Nucleus accumbens (tissue), 56 donors: ENCODE results near the gene TSKU.
A peak's percentile ranks its signal among the peaks of the same experiment; 100 is the strongest.
"Not testable (repeated sequence)": the region's sequence is repeated elsewhere in the genome, so short reads cannot be mapped to it uniquely, and the experiment has no call there.

Experiments
- DNase-seq, 56 donors: peaks; one replicate each; lab custom pipeline; 2025; lab: John Stamatoyannopoulos, UW

TSKU gene

DNA sequence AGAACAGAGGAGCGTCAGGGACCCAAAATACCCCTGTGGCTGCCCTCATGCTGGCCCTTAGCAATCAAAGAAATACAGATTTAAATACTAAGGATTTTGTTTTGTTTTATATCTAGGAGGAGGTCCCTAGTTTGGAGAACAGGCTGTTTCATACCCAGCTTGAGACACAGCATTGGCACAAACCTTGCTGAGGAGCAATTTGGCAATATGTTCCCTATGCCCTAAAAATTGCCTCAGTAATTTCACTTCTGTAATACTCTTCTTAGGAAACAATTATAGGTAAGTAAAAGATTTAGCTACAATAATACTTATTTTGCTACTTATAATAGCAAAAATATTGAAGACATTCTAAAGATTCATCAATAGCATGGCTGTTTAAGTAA is 37.0 kb downstream of the TSKU start:
- DNase-seq = no peak

DNA sequence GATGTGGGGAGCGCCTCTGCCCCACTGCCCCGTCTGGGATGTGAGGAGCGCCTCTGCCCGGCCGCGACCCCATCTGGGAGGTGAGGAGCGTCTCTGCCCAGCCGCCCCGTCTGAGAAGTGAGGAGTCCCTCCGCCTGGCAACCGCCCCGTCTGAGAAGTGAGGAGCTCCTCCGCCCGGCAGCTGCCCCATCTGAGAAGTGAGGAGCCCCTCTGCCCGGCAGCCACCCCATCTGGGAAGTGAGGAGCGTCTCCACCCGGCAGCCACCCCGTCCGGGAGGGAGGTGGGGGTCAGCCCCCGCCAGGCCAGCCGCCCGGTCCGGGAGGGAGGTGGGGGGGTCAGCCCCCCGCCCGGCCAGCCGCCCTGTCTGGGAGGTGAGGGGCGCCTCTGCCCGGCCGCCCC is 38.2 kb downstream of the TSKU start:
- DNase-seq = not testable (repeated sequence)

DNA sequence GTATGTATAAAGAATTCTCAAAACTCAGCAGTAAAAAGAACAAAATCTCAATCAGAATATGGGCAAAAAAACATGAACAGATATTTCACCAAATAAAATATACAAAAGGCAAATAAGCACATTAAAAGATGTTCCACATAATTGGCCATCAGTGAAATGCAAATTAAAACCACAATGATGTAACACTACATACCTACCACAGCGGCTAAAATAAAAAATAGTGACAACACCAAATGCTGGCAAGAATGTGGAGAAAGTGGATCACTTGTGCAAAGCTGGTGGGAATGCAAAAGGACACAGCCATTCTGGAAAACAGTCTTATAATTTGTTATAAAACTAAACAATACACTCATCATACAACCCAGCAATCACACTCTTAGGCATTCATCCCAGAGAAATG is 39.2 kb downstream of the TSKU start:
- DNase-seq = no peak

DNA sequence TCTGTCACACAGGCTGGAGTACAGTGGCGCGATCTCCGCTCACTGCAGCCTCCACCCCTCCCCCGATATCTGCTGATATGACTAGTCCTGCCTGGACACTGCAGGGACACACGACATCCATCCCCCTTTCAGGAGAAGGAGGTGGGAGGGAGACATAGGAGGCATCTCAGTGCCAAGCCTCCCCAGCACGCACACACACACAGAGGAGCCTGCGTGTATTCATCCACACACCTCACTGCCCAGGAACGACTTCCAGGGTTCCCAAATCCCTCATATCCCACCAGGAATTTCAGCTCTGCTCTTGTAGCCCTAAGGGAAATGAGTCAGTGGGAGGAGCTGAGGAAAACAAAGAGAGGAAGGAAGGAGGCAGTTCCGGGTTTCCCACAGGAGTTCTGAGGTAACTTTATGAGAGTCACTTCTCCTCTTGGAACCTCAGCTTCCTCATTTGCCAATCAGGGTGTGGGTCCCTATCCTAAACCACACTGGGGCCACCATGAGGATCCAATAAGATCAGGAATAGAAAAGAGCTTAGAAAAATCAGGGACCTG is 40.4 kb downstream of the TSKU start:
- no peak for DNase-seq

DNA sequence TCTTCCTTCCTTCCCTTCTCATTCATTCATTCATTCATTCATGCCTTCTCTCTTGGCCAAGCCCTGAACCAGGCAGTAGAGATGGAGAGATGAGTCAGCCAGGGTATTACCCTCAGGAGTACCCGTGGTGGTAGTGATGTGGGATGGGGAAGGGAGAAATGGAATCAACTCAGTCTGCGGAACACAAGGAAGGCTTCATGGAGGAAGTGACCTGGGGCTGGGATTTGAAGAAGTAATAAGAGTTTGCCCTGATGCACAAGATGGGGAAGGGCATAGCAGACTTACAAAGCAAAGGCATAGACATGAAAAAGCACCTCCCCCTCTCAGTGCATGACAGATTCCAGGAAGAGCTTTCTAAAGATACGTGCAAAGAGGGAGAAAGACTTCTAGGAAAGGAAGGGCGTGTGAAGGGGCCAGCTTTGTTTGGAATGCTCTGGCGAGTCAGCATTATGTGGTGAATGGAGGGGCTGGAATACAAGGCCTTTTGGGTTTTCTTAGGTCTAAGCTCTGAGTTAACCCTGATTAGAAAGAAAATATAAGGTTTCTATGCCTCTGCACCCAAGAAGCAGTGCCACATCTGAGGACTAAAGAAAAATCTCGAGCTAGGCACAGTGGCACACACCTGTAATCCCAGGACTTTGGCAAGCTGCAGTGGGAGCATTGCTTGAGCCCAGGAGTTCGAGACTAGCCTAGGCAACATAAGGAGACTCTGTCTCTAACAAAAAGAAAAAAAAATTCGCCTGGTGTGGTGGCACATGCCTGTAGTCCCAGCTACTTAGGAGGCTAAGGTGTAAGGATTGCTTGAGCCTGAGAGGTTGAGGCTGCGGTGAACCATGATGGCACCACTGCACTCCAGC is 41.2 kb downstream of the TSKU start:
- DNase-seq = no peak

DNA sequence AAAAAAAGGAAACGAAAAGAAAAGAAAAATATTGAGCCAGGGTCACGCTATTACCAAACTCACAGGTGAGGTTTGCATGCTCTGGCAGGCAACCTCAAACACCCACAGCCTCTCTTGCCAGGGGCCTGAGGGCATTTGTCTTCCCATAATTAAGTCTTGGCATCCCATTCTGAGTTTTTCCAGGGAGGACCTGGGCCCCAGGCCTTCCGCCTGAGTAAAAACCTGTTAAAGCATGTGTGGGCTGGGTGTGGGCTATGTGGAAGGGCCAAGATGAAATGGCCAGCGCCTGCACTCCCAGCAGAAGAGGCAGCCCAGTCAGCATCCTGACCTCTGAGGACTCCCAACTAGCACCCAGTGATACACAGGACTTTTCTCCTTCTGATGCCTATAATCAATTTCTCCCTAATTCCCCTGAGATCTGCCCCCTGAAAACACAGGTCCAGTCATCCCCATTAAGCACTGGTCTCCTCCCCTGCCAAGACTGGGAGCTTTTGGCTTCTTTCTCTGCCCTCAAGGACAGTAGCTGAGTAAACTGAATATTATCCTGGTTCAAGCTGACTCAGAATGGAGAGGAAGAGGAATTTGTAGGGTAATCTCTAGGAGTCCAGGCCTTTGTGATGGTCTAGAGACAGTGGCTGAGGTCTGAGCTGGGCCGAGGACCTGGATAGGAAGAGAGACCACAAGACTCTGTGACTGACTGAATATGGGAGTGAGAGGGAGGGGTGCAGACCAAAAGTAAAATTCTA is 42.0 kb downstream of the TSKU start:
- DNase-seq = no peak

DNA sequence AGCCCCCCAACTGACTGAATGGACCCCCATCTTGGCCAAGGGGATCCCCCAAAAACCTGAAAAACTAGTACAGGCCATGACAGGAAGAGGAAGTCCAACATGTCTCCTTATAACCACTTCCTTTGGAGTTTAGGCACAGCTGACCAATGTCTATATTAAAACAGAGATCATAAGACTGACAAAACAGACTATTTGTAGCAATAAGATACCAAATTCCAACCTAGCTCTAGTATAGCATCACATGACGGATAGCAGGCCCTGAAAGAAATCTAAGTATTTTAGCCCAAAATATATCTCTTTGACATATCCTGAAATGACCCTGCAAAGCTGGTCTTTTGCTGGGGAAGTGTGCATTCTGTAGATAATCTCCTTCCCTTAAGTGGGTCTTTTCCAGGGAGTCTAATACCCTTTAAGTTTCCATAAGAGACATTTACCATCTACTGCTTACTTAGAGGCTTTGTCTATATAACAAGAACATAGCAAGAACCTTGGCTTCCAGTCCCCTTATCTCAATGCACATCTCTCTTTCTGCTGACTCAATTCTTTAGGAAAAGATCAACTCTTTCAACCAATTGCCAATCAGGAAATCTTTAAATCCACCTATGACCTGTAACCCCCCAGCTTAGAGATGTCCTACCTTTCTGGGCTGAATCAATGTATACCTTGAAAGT is 42.7 kb downstream of the TSKU start:
- no peak for DNase-seq

DNA sequence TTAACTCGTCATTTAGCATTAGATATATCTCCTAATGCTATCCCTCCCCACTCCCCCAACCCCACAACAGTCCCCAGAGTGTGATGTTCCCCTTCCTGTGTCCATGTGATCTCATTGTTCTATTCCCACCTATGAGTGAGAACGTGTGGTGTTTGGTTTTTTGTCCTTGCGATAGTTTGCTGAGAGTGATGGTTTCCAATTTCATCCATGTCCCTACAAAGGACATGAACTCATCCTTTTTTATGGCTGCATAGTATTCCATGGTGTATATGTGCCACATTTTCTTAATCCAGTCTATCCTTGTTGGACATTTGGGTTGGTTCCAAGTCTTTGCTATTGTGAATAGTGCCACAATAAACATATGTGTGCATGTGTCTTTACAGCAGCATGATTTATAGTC is 43.4 kb downstream of the TSKU start:
- not testable (repeated sequence) for DNase-seq

DNA sequence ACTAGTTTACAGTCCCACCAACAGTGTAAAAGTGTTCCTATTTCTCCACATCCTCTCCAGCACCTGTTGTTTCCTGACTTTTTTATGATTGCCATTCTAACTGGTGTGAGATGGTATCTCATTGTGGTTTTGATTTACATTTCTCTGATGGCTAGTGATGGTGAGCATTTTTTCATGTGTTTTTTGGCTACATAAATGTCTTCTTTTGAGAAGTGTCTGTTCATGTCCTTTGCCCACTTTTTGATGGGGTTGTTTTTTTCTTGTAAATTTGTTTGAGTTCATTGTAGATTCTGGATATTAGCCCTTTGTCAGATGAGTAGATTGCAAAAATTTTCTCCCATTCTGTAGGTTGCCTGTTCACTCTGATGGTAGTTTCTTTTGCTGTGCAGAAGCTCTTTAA is 43.8 kb downstream of the TSKU start:
- DNase-seq = not testable (repeated sequence)

DNA sequence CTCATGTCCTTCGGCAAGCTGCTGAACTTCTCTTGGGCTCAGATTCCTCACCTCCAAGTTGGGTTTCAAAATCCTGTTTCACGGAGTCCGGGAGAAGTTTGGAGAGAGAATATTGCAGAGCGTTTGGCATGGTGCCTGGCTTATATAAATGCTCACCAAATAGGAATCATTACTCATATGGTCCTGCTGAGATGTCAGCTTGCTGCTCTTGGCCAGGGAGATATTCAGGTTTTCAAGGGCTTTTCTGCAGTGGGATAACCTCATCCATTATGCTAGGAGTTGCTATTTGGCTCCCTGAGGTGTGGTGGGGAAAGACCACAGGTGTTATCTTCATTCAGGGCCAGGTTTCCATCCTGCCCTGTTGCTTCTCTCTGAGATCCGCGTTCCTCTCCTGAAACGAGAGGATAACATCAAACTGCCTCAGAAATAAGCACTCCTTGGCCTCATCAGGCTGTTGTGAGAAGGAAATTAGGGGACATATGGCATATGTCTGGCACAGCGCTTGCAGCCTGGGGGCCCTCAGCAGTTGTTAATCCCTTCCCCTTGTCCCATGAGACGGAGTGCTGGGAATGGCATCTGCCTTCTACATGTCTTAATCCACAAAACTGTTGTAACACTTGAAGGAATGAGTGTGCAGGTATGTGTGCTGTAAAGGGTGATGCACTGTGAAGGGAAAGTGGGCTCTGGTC is 47.6 kb downstream of the TSKU start:
- no peak for DNase-seq

DNA sequence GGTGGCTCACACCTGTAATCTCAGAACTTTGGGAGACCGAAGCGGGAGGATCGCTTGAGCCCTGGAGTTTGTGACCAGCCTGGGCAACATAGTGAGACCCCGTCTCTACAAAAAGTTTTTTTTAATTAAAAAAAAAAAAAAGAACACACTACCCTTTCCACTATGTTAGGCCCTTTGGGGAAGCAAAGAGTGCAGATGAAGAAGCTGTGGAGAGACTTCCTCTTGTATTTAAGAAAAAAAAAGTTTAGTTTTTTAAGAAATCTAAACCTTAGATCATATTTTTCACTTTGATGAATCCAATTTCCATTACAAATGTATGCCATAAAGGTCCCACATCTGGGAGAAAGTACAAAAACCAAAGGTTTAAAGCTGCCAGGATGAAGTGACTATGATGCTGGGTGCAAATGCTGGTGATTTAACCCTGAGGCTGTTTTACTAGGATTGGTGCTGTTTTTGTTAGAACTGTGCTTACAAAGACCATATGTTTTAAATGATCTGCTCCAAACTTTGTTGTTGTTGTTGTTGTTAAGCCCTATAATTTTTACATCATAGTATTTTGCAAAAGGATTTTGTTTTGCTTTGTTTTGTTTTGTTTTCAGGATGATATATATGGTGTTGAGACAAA is 48.6 kb downstream of the TSKU start:
- no peak for DNase-seq

DNA sequence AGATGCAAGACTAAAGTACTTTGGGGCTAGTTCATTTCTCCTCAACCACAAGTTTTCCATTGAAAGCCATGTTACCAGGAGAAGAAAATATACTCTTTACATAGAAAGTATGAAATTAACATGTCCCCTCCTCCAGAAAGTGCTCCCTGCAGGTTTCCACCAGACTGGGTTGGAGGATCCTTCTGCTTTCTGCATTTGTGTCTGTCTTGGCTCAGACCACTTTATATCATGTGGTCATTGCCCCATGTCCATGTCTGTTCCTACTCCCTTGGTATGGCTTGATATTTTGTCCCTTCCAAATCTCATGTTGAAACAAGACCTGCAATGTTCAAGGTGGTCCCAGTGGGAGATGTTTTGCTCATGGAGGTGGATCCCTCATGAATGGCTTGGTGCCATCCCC is 49.2 kb downstream of the TSKU start:
- no peak for DNase-seq

DNA sequence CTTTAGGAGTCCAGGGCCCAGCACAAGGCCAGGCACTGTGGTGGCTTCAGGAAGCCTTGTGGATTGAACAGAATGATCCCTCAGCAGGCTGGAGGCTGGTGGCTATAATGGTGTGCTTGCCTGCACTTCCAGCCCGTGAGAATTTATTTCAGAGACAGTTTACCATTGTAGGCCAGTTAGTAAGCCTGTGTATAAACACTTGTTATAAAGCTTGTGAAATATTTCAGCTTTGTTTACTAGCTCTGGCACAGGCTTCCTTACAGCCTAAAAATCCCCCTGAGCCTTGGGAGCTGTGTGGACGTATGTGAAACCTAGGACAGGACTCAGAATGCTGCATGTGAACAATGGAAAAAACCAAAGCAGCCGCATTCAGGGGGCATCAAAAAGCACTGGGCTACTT is 51.0 kb downstream of the TSKU start:
- no peak for DNase-seq

DNA sequence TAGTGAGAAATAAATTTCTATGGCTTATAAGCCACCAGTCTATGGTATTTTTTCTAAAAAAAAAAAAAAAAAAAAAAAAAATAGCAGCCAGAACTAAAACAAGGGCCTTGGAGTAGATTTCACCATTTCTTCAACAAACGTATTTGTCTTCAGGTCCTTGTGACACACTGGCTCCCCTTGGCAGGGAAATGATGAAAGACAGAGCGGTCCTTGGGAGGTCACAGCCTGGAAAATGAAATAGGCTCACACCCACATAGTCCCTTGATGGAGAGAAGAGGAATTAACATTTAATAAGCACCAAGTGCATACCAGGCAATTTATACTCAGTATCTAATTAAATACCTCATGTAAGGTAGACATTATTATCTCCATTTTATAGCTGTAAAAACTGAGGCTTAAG is 51.9 kb downstream of the TSKU start:
- no peak for DNase-seq

DNA sequence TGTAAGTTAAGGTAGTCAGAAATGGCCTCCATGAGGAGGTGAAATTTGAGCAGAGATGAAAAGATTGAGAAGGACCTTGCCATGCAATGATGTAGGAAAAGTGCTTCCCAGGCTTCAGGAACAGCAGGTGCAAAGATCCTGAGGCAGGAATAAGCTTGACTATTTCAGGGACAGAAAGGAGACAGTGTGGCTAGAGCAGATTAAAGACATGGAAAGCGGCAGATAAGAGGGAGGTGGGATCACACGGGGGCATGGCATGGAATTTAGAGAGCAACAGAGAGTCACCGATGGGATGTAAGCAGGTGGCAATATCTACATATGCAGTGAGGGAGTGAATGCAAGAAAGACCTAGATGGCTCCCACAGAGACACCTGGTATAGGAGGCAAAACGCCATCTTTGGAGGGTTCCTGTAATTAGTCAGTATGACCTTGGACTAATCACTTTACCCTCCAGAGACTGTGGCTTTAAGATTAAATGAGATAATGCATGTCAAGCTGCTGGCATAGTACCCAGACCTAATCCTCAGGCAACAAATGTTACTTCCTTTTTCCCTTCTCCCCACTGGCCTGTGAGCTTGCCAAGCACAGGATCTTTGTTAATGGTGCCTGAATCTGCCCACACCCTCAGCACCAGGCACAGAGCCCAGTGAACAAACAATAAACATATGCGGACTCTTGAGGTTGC is 52.9 kb downstream of the TSKU start:
- no peak for DNase-seq

DNA sequence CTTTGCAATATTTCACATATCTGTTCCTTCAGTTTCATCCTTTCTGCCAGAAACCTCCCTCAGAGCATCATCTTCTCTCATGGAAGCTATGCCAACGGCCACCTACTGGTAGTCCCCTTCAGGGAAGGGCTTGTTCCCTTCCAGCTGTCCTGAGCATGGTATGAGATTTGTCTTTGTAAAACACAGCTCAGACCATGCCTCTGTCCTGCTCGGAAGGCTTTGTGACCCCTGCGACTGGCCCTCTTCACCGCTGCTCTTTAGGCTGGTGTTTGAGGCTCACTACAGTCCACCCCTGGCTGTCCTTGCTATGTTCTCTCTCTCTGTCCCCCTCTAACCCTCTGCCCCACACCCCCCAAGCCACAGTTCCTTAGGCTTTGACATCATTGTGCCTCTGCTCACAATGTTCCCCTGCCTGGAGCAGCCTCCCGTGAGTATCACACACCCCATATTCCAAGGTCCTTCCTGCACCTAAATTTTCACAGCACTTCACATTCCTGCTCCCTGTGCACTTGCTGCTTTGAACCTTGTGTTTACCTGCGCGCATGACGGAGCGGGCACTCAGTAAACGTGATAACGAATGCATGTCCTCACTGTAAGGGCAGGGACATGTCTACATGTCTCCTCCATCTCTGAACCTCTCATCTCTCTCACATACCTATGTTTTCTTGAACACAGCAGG is 53.6 kb downstream of the TSKU start:
- DNase-seq = no peak

DNA sequence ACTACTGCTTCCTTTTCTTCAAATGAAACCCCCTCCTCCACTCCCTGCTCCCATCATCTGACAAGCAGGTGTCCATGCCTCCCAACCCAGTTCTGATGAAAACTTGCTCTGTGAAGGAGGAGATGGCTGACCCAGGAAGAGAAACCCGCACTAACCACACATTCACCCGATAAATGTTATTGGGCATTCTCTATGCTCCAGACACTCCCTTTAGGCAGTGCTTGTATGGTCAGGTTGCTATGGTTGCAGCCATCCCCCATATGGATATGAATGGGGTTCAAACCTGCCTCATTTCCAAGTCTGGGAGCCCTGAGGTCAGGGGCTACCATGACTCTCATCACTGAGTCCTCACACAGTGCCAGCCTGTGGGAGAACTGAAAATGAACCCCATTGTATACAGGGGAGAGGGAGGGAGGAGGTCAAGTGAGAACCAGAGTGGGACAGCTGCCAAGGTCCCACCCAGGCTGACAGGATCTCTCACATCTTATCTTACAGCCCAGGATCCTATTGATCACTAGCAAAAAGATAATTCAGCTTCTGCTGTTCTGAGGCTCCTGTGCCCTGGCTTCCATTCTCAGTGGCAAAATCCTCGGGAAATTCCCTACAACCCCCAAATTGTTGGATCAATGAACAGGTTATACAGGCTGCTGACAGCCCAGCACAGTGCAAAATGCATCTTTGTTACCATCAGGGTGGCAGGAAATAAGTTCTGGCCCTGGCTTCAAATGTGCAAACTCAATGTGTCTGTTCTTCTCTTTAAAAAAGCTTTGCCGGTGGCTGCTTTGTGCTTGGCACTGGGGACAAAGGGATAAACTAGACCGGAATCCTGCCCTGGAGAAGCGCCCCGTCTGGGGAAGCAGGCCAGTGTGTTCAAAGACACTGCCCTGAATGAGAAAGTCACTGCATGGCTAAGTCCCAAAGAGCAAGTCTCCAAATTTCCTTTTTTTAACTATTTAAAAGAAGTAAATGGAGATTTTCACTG is 54.8 kb downstream of the TSKU start:
- peak in 14 of 56 donors; percentile 4 to 61 (median 16) for DNase-seq

DNA sequence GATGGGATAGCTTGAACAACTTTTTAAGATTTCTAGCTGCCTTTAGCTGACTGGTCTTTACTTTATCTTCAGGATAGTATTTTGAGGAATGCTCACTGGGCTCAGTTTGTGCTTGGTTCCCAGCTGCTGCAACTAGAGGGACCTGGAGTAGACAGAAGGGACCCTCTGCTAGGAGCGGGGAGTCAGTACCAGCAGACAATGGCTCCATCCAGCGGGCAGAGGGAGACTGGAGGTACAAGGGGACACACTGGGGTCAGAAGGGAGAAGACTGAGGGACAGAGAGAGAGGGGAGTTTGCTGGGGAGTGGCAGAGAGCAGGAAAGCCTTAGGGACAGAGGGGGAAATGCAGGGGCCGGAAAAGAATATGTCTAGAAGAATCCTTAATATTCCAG is 55.5 kb downstream of the TSKU start:
- peak in 4 of 56 donors; percentile 5 to 27 (median 15) for DNase-seq
